ENCODE results near the gene FUCA2.
A peak's percentile ranks its signal among the peaks of the same experiment; 100 is the strongest.
"Not testable (repeated sequence)": the region's sequence is repeated elsewhere in the genome, so short reads cannot be mapped to it uniquely, and the experiment has no call there.

The FUCA2 gene

DNA sequence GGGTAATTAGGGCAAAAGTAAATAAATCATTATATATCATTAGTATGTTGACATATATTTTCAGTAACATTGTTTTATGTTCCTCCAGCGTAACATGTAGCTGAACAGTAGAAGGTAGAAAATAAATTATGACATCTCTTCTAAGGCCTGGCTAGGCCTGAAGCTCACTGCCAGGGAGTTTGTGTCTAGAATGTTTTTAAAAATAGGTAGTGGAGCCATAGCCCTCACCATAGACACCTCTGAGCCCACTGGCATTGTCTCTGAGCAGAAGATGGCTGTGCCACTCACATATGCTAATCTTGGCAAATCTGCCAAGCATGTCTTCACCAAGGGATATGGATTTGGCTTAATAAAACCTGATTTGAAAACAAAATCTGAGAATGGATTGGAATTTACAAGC is 21.3 kb downstream of the FUCA2 start:
- no peak for DNase-seq

DNA sequence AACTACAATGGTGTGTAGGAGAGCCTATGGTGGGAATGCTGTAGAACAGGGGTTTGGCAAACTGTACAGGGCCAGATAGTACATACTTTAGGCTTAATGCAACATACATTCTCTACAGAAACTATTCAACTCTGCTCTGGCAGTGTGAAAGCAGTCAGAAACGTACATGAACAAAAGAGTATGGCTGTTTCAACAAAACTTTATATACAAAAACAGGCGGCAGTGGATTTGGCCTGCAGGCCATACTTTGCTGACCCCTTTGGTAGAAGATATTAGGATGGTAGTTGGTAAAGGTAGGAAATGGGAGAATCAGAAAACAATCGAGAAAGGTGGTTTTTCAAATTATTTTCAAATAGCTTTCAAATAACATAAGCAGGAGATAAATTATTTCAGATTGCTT is 24.8 kb downstream of the FUCA2 start:
- no peak for DNase-seq

DNA sequence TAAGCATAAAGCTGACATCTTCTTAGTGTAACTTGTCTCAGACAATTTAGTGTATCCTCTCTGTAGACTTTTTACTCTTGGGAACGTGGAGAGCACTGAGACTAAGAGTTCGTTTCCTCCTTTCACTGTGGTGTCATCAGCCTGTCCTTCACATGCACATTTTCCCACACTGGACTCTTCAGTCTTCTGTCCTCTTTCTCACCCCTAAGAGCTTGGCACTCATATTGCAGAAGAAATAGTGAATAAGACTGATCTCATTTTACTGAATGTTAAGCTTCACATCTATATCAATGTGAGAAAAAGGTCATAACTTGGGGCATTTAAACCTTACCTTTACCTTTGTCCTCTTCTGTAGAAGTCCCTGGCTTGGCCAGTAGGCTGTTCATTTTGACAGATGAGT is 25.6 kb downstream of the FUCA2 start:
- DNase-seq = no peak

DNA sequence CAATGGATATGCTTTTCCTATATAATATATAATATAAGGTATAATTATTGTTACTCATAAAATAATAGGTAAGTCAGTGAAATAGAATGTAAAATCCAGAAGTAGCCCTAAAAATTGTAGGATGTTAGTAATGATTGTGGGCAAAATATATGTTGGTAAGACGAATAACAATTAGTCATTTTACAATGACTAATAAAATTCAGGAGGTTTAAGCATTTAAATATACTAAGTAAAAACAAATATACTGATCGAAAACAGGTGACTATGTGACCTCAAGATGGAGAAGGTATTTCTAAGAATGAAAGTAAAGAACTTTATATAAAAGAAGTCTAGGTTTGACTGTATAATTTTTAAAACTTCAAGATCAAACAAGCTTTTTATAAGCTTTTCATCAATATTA is 28.9 kb downstream of the FUCA2 start:
- DNase-seq = no peak

DNA sequence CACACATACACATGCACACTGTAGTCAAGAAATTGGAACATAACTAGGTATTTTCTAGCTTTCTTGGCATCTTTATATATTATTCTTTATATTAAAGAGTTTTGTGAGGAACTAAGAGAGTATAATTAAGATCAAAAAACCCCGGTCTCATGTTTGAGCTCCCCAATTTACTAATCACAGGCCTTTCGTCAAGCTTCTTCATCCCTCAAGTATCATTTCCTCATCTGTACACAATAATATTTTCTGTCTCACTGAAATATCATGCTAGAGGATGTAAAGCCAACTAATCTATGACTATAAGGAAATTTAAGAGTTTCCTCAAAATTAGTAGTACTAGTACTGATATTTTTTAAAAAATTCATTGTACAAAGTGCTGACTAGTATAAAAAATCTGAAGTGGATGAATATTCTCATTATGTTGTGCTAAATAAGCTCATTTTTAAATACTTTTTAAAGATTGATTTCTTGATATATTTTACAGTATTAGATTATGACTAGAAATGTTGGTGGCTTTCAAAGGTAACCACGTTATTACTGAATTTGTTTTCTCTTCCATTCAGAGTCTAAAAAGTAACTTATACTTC is 32.9 kb downstream of the FUCA2 start:
- no peak for DNase-seq

DNA sequence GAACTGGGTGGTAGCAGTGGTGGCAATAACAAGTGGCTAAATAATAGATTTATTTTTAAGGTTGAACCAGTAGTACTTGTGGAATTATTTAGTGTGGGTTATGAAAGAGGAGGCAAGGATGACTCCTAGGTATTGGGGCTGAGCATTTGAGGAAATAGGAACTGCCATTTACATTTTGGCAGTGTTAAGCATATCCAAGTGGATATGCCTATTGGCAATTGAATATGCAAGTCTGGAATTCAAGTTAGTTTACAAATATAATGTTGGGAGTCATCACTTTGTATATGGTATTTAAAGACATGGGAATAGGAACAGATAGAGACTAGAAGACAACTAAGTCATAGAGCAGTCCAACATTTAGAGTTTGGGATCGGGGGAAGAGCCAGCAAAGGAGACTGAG is 35.0 kb downstream of the FUCA2 start:
- DNase-seq = no peak

DNA sequence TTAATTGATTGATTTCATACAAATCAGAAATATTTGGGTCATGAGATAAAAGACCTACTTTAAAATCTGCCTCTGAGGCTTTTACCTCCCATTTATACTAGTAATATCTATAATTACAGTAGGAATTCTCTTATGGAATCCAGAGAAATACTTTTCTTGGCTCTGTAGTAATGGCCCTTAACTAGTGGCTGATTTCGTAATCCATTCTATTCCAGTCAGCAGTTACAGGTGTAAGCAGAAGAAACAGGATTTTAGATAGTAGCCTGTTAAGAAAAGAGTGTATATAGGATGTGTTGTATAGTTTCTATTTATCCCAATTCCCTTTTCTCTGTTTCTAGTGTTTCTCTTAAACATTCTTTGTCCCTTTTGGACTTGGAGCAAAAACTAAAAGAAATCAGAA is 39.7 kb downstream of the FUCA2 start:
- DNase-seq = no peak

DNA sequence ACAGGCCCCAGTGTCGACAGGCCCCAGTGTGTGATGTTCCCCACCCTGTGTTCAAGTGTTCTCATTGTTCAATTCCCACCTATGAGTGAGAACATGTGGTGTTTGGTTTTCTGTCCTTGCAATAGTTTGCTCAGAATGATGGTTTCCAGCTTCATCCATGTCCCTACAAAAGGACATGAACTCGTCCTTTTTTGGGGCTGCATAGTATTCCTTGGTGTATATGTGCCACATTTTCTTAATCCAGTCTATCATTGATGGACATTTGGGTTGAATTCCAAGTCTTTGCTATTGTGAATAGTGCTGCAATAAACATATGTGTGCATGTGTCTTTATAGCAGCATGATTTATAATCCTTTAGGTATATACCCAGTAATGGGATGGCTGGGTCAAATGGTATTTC is 42.7 kb downstream of the FUCA2 start:
- DNase-seq = not testable (repeated sequence)

DNA sequence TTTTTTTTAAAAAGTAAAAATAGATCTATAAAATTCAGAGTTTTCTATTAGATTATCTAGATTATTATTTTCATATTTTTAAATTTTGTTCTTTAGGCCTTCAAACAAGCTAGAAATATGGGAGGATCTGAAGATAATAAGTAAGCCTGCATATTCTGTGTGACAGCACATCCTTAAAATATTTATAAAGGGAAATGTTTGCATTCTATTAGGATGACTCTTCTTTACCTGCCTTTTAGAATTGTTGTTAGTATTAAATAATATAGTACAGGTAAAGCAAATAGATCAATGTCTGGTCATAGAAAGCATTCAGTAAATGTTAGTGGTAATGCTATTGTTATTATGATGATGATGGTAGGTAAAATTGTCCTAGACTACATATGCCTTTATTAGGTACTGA is 43.5 kb downstream of the FUCA2 start:
- no peak for DNase-seq

DNA sequence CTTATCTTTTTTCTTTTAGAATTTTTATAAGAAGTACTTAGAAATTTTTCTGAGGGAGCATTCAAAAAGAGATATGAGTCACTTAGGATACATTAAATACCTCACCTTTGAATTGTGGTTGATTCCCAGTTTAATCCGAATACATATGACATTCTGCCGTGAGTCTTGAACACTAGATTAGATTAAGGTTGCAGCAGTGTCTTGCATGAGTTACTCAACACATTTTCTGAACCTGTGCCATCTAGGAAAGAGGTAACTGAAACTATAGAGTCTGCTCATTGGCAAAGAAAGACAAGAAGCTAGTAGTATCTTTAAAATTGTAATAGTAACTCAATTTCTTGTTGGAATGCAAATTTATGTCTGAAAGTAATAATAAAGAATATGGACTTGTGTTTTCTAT is 46.0 kb downstream of the FUCA2 start:
- no peak for DNase-seq

DNA sequence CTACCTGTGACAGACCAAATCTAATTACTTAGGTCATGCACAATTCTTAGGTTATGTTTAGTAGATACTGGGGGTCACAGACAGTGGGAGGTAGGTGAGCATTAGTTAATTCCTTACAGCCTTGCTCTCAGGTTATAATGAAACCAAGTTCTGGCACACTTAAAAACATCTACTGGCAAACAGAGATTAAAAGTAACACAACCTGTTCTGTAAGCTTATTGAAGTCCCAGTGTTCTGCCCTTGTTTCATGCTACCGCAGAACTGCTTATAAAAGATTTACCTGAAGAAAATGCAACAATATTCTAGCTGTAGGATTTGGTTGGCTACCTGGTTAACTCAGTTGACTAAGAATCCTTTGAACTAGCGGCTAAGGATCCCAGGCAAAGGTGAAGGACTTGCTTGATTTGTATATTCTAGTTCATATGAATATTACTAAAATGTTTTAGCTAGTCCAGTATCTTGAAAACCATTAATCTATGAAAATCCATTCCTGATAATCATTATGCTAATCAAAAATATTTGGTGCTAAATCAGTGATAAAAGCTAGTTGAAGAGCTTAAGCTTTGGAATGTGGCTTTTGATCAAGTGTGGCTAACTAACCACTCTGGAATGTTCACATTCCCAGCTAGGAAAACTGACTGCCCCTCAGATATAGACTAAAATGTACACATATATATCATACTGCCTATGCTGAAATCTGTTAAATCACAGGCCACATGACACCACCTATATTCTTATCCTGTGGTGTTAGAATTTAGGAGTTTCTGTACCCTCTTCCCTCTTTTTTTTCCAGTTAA is 53.8 kb downstream of the FUCA2 start:
- DNase-seq = no peak

DNA sequence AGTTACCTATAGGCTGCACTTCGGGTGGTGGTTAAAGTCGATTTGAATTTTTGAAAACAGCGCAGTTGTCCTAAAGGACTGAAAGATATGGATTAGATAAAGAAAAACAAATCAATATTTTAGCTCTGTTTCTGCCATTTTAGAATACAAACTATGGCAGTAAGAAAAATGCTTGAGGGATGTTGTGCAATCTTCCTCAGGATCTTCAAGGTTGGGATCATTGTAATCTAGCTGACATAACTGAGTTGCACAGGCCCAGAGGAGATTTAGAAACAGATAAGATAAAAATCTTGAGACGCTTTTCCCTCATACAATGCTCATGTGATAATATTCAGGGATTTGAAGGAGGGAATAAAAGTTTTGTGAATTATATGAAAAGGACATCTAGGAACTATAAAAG is 60.0 kb downstream of the FUCA2 start:
- DNase-seq = no peak

DNA sequence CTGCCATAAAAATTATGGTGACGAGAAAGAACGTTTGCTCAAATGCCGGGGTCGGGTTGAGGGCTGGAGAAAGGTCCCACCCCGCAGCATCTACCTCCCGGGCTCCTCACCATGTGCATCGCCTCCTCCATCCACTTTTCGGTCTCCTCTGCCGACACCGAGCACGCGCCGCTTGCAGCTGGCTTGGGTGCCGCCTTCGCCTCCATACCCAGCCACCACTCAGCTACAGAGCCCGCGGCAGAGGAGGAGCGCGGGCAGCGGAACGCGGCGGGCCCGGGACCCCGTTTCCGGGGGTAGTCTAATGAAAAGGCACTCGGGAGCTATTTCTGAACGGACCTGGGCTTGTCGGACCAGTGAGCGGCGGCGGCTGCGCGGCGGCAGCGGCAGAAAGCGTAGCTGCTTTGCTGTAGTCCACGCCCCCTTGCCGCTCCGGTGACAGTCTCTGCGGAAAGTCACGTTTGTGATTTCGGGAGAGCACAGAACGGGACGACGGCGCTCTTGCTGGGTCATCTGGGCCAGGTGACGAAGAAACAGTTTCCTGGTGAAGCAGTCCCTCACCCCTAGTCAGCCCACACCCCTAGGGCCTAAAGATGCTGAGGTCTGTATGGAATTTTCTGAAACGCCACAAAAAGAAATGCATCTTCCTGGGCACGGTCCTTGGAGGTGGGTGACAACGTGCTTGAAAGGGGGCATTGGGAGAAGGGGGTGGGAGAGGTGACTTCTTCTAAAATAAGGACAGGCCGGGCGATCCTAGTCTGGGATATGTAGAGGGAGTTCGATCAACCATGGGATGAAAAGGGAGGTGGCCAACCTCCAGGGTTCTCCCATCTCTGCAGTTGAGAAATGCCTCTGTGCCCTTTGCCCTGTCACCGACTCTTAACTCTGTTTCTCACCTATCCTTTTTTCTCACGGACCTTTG is 60.8 kb downstream of the FUCA2 start, which contains the start of the genes ADAT2 and PEX3:
ADAT2 (minus strand) TSS at position 243 of the 919 bp plus-strand sequence; CDS start at position 206, 37 bp downstream.
PEX3 (plus strand) TSS at position 353 of the 919 bp plus-strand sequence; CDS start at position 591, 238 bp downstream.
- DNase-seq = peak; percentile 94

DNA sequence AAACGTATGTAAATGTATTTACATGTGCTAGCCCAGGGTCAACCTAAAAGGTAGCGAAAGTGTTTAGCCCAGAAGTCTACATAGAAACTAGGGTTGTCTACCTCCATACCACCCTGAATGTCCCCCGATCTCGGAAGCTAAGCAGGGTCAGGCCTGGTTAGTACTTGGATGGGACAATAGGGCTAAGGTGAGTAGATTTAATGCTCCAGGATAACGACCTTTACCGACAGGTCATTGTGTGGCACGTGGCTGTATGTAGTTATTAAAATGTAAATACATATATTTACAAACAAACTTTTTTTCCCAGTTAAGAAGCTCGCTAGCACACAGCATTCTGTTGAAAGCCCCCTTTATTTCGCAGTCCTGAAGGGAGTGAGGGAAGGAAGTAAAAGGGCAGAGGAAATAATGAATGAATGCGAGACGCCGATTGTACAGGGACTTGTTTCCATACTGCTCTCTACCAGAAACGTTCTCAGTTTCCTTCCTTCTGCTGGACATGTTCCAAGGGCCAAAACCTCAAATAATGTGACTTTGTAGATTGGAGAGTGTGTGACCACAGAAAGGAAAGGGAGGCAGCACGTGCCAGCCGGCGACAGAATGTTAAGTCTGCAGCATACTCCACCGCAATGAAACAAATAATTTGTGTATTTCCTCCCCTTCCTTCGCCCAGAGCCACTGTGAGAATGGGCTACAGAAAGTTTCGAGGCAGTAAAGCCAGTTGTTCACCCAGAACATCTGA is 61.6 kb downstream of the FUCA2 start:
- DNase-seq = peak; percentile 33

DNA sequence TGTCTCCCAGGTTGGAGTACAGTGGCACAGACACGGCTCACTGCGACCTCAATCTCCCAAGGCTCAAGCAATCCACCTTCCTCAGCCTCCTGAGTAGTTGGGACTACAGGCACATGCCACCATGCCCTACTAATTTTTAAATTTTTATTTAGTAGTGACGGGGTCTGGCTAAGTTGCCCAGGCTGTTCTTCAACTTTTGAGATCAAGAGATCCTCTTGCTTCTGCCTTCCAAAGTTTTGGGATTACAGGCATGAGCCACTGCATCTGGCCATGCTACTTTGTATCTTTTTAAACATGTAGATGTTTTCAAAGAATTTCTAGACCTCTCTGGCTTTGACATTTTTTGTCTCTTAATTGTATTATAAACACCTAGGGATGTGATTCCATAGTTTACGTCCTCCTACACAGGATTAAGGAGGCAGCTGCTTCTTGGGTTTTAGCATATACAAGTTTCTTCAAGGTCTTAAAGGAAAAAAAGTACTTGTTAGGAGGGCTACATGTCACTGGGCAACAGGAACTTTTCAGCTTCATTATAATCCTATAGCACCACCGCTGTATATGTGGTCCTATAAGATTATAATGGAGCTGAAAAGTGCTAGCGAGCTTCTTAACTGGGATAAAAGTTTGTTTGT is 62.3 kb downstream of the FUCA2 start:
- no peak for DNase-seq

DNA sequence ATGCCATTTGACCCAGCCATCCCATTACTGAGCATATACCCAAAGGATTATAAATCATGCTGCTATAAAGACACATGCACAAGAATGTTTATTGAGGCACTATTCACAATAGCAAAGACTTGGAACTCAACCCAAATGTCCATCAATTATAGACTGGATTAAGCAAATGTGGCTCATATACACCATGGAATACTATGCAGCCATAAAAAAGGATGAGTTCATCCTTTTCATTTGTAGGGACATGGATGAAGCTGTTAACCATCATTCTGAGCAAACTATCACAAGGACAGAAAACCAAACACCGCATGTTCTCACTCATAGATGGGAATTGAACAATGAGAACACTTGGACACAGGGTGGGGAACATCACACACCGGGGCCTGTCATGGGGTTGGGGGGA is 63.7 kb downstream of the FUCA2 start:
- DNase-seq = not testable (repeated sequence)

Measured in NCI-H526 treated with DMSO at 0.1 percent for 48 hours (cell line).